ENCODE data around the gene STX2. TPM values are rescaled to one million over a fixed set of nuclear protein-coding genes. Genes with fewer than 3 reads are reported as not detected.

The STX2 gene
- total RNA-seq, 1 experiment from 2014 or later, result 11.2 TPM

DNA sequence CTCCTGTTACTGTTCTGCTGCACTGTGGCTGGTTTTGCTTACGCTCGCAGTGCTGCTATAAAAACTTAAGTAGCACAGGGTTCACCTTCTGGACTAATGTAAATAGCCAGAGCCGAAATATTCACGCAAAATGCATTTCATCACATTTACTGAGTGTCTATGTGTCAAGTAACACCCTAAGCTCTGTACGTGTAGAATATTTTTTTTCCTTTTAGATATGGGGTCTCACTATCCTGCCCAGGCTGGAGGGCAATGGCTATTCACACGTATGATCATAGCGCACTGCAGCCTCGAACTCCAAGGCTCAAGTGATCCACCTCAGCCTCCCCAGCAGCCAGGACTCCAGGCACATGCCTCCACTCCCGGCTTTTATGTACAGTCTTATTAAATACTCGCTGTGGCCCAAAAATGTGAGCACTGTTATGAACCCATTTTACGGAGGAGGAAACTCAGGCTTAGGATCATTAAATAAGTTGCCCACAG lies 62.2 kb downstream of the STX2 start:
- TF ChIP-seq, protein P1, sequence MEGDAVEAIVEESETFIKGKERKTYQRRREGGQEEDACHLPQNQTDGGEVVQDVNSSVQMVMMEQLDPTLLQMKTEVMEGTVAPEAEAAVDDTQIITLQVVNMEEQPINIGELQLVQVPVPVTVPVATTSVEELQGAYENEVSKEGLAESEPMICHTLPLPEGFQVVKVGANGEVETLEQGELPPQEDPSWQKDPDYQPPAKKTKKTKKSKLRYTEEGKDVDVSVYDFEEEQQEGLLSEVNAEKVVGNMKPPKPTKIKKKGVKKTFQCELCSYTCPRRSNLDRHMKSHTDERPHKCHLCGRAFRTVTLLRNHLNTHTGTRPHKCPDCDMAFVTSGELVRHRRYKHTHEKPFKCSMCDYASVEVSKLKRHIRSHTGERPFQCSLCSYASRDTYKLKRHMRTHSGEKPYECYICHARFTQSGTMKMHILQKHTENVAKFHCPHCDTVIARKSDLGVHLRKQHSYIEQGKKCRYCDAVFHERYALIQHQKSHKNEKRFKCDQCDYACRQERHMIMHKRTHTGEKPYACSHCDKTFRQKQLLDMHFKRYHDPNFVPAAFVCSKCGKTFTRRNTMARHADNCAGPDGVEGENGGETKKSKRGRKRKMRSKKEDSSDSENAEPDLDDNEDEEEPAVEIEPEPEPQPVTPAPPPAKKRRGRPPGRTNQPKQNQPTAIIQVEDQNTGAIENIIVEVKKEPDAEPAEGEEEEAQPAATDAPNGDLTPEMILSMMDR (IDR thresholded peaks at IDR 0.05; ENCODE audit: insufficient read depth in 1 of 2, low read depth in 1 of 2, low read length in 1 of 2, severe bottlenecking in 1 of 2, unreplicated experiment in 1 of 2), result no peak
- ChIA-PET CTCF (no interaction called here), POLR2A (interaction anchor here (1.4 kb wide), 1 partner anchor 94 kb away, joined by 3 read pairs; no protein-coding TSS in a partner anchor)
- Histone ChIP-seq H3K4me1 (peaks cover 8% of the 10 kb centered on the region; the same call in 1 of the 2 replicates), H3K36me3 (ENCODE audit: control insufficient read depth, insufficient read depth, low read length) (no peaks in the 10 kb centered on the region), H3K27me3 (replicated peaks; ENCODE audit: control insufficient read depth, insufficient read depth, low read length) (no peaks in the 10 kb centered on the region), H3K4me3 (ENCODE audit: low read depth, low read length) (no peak overlapping the region), H3K9me3 (no peaks in the 10 kb centered on the region)
- Mint-ChIP-seq H3K36me3 (ENCODE audit: insufficient read depth, unreplicated experiment) (no peaks in the 10 kb centered on the region), H3K9me3 (ENCODE audit: unreplicated experiment) (no peaks in the 10 kb centered on the region), H3K4me1 (ENCODE audit: low read depth, unreplicated experiment) (no peaks in the 10 kb centered on the region), H3K4me3 (ENCODE audit: unreplicated experiment) (peak overlapping the region; percentile 59), H3K27ac (ENCODE audit: unreplicated experiment) (no peak overlapping the region), H3K27me3 (ENCODE audit: insufficient read depth, unreplicated experiment) (no peaks in the 10 kb centered on the region)
- BruUV-seq (replicated peaks), result no TSS peak
- DNase-seq, result no peak
- intact Hi-C loops (cut with micrococcal nuclease; ENCODE audit: unreplicated experiment), result no loop called here

DNA sequence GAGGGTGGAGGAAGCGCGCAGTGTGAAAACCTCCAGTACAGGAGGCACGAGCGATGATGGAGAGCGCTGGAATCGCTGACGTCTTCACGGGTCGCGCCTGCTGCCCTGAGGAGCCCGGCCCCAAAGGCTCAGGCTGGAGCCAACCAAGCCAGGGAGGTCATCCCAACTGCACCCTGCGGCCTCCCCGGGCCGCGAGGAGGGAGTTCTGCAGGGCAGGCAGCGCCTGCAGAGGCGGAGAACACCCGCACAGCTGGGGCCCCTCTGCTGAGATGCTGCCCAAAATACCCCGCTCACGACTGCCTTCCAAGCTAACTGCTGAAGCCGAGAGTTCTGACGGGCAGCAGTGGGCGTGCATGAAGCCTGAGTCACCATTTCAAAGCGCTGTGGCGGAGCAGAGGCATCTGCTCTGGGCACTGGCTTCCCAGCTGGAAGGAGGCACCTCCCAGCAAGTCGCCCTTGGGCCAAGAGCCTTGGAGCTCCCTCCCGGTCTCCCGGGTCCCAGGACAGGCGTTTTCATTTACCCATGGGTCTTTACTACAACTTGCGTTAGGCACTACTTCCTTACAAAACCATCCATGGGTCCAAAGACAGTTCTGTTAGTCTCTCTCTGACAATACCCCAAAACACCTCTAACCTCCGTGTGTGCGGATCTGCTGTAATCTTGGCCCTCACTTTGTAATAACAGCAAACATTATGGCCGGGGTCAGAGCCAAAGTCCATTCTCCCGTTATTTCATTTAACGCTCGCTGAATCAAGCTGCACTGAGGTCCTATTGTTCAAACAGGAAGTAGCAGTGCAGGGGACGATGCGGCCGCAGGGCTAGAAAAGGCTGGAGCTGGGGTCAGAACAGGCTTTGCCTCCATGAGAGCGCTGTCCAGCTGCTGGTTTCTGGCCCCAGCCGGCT lies 62.8 kb downstream of the STX2 start:
- Histone ChIP-seq H3K27me3 (replicated peaks; ENCODE audit: control insufficient read depth, insufficient read depth, low read length) (no peaks in the 10 kb centered on the region), H3K36me3 (ENCODE audit: control insufficient read depth, insufficient read depth, low read length) (no peaks in the 10 kb centered on the region), H3K4me3 (ENCODE audit: low read depth, low read length) (peak overlapping the region; percentile 4; the same call in 1 of the 2 replicates), H3K4me1 (peaks cover 8% of the 10 kb centered on the region; the same call in 1 of the 2 replicates), H3K9me3 (no peaks in the 10 kb centered on the region)
- Mint-ChIP-seq H3K36me3 (ENCODE audit: insufficient read depth, unreplicated experiment) (no peaks in the 10 kb centered on the region), H3K4me3 (ENCODE audit: unreplicated experiment) (peak overlapping the region; percentile 59), H3K4me1 (ENCODE audit: low read depth, unreplicated experiment) (no peaks in the 10 kb centered on the region), H3K9me3 (ENCODE audit: unreplicated experiment) (no peaks in the 10 kb centered on the region), H3K27ac (ENCODE audit: unreplicated experiment) (no peak overlapping the region), H3K27me3 (ENCODE audit: insufficient read depth, unreplicated experiment) (peaks cover 4% of the 10 kb centered on the region)
- ChIA-PET CTCF (no interaction called here), POLR2A (interaction anchor here (1.4 kb wide), 1 partner anchor 95 kb away, joined by 3 read pairs; no protein-coding TSS in a partner anchor)
- BruUV-seq (replicated peaks), result no TSS peak
- intact Hi-C loops (cut with micrococcal nuclease; ENCODE audit: unreplicated experiment), result no loop called here
- peak; percentile 65 to 67 for DNase-seq
- TF ChIP-seq, protein P1 (IDR thresholded peaks at IDR 0.05; ENCODE audit: insufficient read depth in 1 of 2, low read depth in 1 of 2, low read length in 1 of 2, severe bottlenecking in 1 of 2, unreplicated experiment in 1 of 2), result no peak

DNA sequence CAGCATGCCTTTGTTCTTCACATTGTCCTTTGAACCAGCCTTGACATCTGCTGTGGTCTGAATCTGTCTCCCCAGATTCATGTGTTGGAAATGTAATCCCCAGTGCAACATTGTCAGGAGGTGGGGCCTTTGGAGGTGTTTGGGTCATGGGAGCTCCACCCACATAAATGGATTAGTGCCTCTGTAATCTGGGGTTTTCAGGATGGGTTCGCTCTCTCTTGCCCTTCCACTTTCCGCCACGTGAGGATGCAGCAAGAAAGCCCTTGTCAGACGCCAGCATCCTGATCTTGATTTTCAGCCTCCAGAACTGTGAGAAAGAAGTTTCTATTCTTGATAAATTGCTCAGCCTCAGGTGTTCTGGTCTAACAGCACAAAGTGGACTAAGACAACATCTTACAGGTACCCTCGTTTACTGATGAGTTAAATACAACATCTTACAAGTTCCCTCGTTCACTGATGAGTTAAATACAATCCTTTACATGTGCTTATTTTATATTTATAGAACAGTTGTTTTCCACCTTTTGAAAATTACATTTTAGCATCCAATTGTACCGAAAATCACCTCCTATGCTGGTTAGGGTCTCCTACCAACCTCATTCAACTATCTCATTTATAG lies 68.5 kb downstream of the STX2 start:
- no TSS peak for BruUV-seq (replicated peaks)
- H3K36me3 Mint-ChIP-seq (ENCODE audit: insufficient read depth, unreplicated experiment), result no peaks in the 10 kb centered on the region
- intact Hi-C loops (cut with micrococcal nuclease; ENCODE audit: unreplicated experiment), result no loop called here
- Histone ChIP-seq H3K27me3 (replicated peaks; ENCODE audit: control insufficient read depth, insufficient read depth, low read length) (no peaks in the 10 kb centered on the region; the same call in 1 of the 2 replicates), H3K4me1 (no peaks in the 10 kb centered on the region), H3K9me3 (peaks cover under 1% of the 10 kb centered on the region; the same call in 1 of the 2 replicates), H3K36me3 (ENCODE audit: control insufficient read depth, insufficient read depth, low read length) (no peaks in the 10 kb centered on the region), H3K4me3 (ENCODE audit: low read depth, low read length) (no peak overlapping the region)
- H3K9me3 Mint-ChIP-seq (ENCODE audit: unreplicated experiment), result no peaks in the 10 kb centered on the region
- DNase-seq, result no peak
- no peak overlapping the region for H3K4me3 Mint-ChIP-seq (ENCODE audit: unreplicated experiment)
- no peaks in the 10 kb centered on the region for H3K4me1 Mint-ChIP-seq (ENCODE audit: low read depth, unreplicated experiment)
- POLR2A ChIA-PET, result no interaction called here
- TF ChIP-seq, protein P1 (IDR thresholded peaks at IDR 0.05; ENCODE audit: insufficient read depth in 1 of 2, low read depth in 1 of 2, low read length in 1 of 2, severe bottlenecking in 1 of 2, unreplicated experiment in 1 of 2), result peak in 1 of 2 experiments; percentile 21
- peaks cover 14% of the 10 kb centered on the region for H3K27me3 Mint-ChIP-seq (ENCODE audit: insufficient read depth, unreplicated experiment)
- CTCF ChIA-PET, result no interaction called here
- no peak overlapping the region for H3K27ac Mint-ChIP-seq (ENCODE audit: unreplicated experiment)

Data from Caco-2 (cell line).